Measurements from ENCODE around the gene DLGAP1. TPM values are rescaled to one million over a fixed set of nuclear protein-coding genes. Genes with fewer than 3 reads are reported as not detected.

DLGAP1 gene
- total RNA-seq, 1 donor from 2014 or later: 0.86 TPM

- intact Hi-C loops (cut with micrococcal nuclease): no loop called here
Measured at GRCh38 chr18:3966246-3966641, 488.9 kb downstream of the DLGAP1 start.

- intact Hi-C loops (cut with micrococcal nuclease): no loop called here
Measured at GRCh38 chr18:3960977-3961376, 494.1 kb downstream of the DLGAP1 start.

GRCh38 chr18:3960142-3960541 lies 495.0 kb downstream of the DLGAP1 start:
- intact Hi-C loops (cut with micrococcal nuclease): no loop called here

- intact Hi-C loops (cut with micrococcal nuclease): no loop called here
Measured at GRCh38 chr18:3952031-3952430, 503.1 kb downstream of the DLGAP1 start.

- intact Hi-C loops (cut with micrococcal nuclease): no loop called here
Measured at GRCh38 chr18:3950668-3951404, 504.3 kb downstream of the DLGAP1 start.

- intact Hi-C loops (cut with micrococcal nuclease): no loop called here
Measured at GRCh38 chr18:3948958-3949357, 506.1 kb downstream of the DLGAP1 start.

- intact Hi-C loops (cut with micrococcal nuclease): no loop called here
Measured at GRCh38 chr18:3947383-3947782, 507.7 kb downstream of the DLGAP1 start.

GRCh38 chr18:3935305-3935704 lies 519.8 kb downstream of the DLGAP1 start:
- intact Hi-C loops (cut with micrococcal nuclease): no loop called here

- intact Hi-C loops (cut with micrococcal nuclease): no loop called here
Measured at GRCh38 chr18:3932276-3932675, 522.8 kb downstream of the DLGAP1 start.

- intact Hi-C loops (cut with micrococcal nuclease): no loop called here
Measured at GRCh38 chr18:3931542-3932112, 523.5 kb downstream of the DLGAP1 start.

GRCh38 chr18:3931013-3931315 lies 524.1 kb downstream of the DLGAP1 start:
- intact Hi-C loops (cut with micrococcal nuclease): no loop called here

- intact Hi-C loops (cut with micrococcal nuclease): no loop called here
Measured at GRCh38 chr18:3930126-3931012, 524.7 kb downstream of the DLGAP1 start.

- intact Hi-C loops (cut with micrococcal nuclease): no loop called here
Measured at GRCh38 chr18:3924455-3924854, 530.7 kb downstream of the DLGAP1 start.

GRCh38 chr18:3923750-3924149 lies 531.4 kb downstream of the DLGAP1 start:
- intact Hi-C loops (cut with micrococcal nuclease): no loop called here

- intact Hi-C loops (cut with micrococcal nuclease): no loop called here
Measured at GRCh38 chr18:3921826-3922225, 533.3 kb downstream of the DLGAP1 start.

- intact Hi-C loops (cut with micrococcal nuclease): no loop called here
Measured at GRCh38 chr18:3920832-3921231, 534.3 kb downstream of the DLGAP1 start.

- intact Hi-C loops (cut with micrococcal nuclease): no loop called here
Measured at GRCh38 chr18:3919396-3920061, 535.6 kb downstream of the DLGAP1 start.

- intact Hi-C loops (cut with micrococcal nuclease): no loop called here
Measured at GRCh38 chr18:3916082-3916481, 539.0 kb downstream of the DLGAP1 start.

- intact Hi-C loops (cut with micrococcal nuclease): no loop called here
Measured at GRCh38 chr18:3914833-3915610, 540.1 kb downstream of the DLGAP1 start.

- intact Hi-C loops (cut with micrococcal nuclease): no loop called here
Measured at GRCh38 chr18:3914109-3914508, 541.0 kb downstream of the DLGAP1 start.

- intact Hi-C loops (cut with micrococcal nuclease): no loop called here
Measured at GRCh38 chr18:3912705-3913104, 542.4 kb downstream of the DLGAP1 start.
